Activated T-cell treated with anti-CD3 and anti-CD28 coated beads, Interleukin-2, amount 50 U/mL, for 24 hours (primary cell): Measurements from ENCODE around the gene TEX51.

Experiments used
- DNase-seq: peaks from one replicate; pipeline ENCODE4 v3.0.0-alpha.2; 2020
- H3K27ac Mint-ChIP-seq: 2 replicates; pipeline ENCODE4 v1.8.0; 2020; ENCODE audit warnings: mild to moderate bottlenecking, mixed read lengths
- H3K27me3 Mint-ChIP-seq: 2 replicates; pipeline ENCODE4 v1.8.0; 2020; ENCODE audit warnings: mixed read lengths
- H3K36me3 Mint-ChIP-seq: 2 replicates; pipeline ENCODE4 v1.8.0; 2020; ENCODE audit warnings: low read depth, mixed read lengths
- H3K4me1 Mint-ChIP-seq: 2 replicates; pipeline ENCODE4 v1.8.0; 2020; ENCODE audit warnings: low read depth, mixed read lengths
- H3K4me3 Mint-ChIP-seq: 2 replicates; pipeline ENCODE4 v1.8.0; 2020; ENCODE audit warnings: mild to moderate bottlenecking, moderate library complexity, mixed read lengths
- H3K9me3 Mint-ChIP-seq: 2 replicates; pipeline ENCODE4 v1.8.0; 2020; ENCODE audit warnings: mixed read lengths

The TEX51 gene

GRCh38 chr2:126883666-126884040, 15.0 kb upstream of the TEX51 start:
- Mint-ChIP-seq H3K9me3 (no peaks in the 10 kb centered on the region), H3K4me3 (no peak overlapping the region), H3K4me1 (peaks cover 6% of the 10 kb centered on the region), H3K36me3 (no peaks in the 10 kb centered on the region), H3K27ac (no peak overlapping the region), H3K27me3 (peaks cover 24% of the 10 kb centered on the region)
- DNase-seq: no peak

- DNase-seq: no peak
- Mint-ChIP-seq H3K27ac (no peak overlapping the region), H3K4me3 (no peak overlapping the region), H3K27me3 (peaks cover 26% of the 10 kb centered on the region), H3K36me3 (no peaks in the 10 kb centered on the region), H3K9me3 (no peaks in the 10 kb centered on the region), H3K4me1 (peaks cover 6% of the 10 kb centered on the region)
Measured at GRCh38 chr2:126884861-126885750, 13.6 kb upstream of the TEX51 start.

GRCh38 chr2:126885751-126886210, 12.9 kb upstream of the TEX51 start:
- H3K9me3 Mint-ChIP-seq: no peaks in the 10 kb centered on the region
- H3K27ac Mint-ChIP-seq: no peak overlapping the region
- peaks cover 6% of the 10 kb centered on the region for H3K4me1 Mint-ChIP-seq
- H3K4me3 Mint-ChIP-seq: no peak overlapping the region
- no peak for DNase-seq
- peaks cover 26% of the 10 kb centered on the region for H3K27me3 Mint-ChIP-seq
- no peaks in the 10 kb centered on the region for H3K36me3 Mint-ChIP-seq

DNA sequence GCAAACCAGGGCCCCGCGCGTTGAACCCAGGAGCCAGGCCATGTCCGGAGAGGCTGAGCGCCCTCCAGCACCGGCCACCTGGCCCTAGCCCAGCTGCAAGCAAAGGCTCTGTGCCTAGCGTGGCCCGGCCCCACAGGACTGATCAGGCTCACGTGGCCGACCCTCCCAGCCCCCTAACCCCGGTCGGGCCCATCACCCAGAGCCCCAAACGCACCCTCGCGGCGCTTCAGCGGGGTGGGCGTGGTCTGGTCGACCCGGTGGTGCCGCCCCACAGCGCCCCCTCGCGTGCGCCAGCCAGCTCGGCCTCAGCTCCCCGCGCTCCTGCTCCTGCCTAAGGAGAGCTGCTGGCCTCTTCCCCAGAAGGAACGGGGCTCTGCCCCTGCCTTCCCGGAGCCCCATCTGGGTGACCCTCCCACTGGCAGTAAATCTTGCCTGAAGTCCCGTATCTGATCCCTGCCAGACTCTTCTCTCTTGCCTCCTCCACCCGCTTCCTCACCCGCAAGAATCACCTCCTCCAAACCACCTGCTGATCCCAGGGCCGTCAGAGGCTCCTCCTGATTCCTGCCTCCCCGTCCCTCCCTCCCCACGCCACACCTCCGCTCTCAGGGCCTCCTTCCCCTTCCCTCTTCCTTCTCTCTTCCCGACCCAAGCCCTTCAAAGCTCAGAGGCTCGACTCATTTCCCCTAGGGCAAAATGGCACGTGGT, 12.3 kb upstream of the TEX51 start:
- peaks cover 26% of the 10 kb centered on the region for H3K27me3 Mint-ChIP-seq
- H3K36me3 Mint-ChIP-seq: no peaks in the 10 kb centered on the region
- peaks cover 6% of the 10 kb centered on the region for H3K4me1 Mint-ChIP-seq
- H3K9me3 Mint-ChIP-seq: no peaks in the 10 kb centered on the region
- H3K4me3 Mint-ChIP-seq: no peak overlapping the region
- no peak overlapping the region for H3K27ac Mint-ChIP-seq
- peak; percentile 68 for DNase-seq

DNA sequence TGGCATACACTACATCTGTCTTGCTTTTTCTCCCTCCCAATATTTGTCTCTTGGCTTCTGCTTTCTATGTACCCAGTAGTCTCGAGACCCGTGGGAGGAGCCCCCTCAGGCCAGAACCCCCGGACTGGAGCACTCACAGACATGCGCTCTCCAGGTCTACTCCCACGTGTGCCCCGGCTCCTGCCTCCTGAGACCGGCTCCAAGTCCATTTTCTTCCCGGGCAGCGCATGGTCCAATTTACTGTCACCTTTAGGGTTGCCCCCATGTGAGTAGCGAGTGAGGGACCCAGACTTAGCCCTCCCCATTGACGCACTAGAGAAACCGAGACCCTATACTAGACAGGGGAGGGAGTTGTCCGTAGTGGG, 11.8 kb upstream of the TEX51 start:
- peaks cover 6% of the 10 kb centered on the region for H3K4me1 Mint-ChIP-seq
- H3K27me3 Mint-ChIP-seq: peaks cover 26% of the 10 kb centered on the region
- no peak overlapping the region for H3K4me3 Mint-ChIP-seq
- H3K27ac Mint-ChIP-seq: no peak overlapping the region
- no peak for DNase-seq
- H3K9me3 Mint-ChIP-seq: no peaks in the 10 kb centered on the region
- H3K36me3 Mint-ChIP-seq: no peaks in the 10 kb centered on the region

- H3K27me3 Mint-ChIP-seq: peaks cover 26% of the 10 kb centered on the region
- no peak overlapping the region for H3K4me3 Mint-ChIP-seq
- no peak overlapping the region for H3K27ac Mint-ChIP-seq
- no peak for DNase-seq
- peaks cover 6% of the 10 kb centered on the region for H3K4me1 Mint-ChIP-seq
- H3K9me3 Mint-ChIP-seq: no peaks in the 10 kb centered on the region
- no peaks in the 10 kb centered on the region for H3K36me3 Mint-ChIP-seq
Measured at GRCh38 chr2:126887506-126887905, 11.2 kb upstream of the TEX51 start.

DNA sequence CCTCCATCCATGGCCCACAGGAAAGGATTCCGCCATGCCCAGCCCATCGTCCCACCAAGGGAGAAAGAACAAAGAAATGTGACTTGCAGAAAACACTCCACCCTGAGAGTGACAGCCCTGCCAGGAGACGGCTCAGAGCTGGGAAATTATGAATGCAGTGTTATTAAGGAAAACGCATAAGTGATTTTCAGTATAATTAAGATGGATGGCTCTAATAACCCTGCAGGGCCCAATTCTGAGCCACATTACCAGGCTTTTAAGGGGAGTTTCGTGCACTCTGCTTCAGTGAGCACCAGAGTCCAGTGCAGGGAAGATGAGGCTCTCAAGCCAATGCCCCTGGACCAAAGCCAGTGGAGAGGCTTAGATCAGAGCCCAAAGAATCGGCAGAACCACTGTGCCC, 10.6 kb upstream of the TEX51 start:
- no peak overlapping the region for H3K27ac Mint-ChIP-seq
- peaks cover 26% of the 10 kb centered on the region for H3K27me3 Mint-ChIP-seq
- no peaks in the 10 kb centered on the region for H3K36me3 Mint-ChIP-seq
- no peaks in the 10 kb centered on the region for H3K9me3 Mint-ChIP-seq
- H3K4me3 Mint-ChIP-seq: no peak overlapping the region
- no peak for DNase-seq
- H3K4me1 Mint-ChIP-seq: peaks cover 6% of the 10 kb centered on the region

GRCh38 chr2:126889071-126889470, 9.6 kb upstream of the TEX51 start:
- H3K4me1 Mint-ChIP-seq: peaks cover 6% of the 10 kb centered on the region
- H3K27ac Mint-ChIP-seq: no peak overlapping the region
- no peaks in the 10 kb centered on the region for H3K9me3 Mint-ChIP-seq
- peaks cover 26% of the 10 kb centered on the region for H3K27me3 Mint-ChIP-seq
- no peaks in the 10 kb centered on the region for H3K36me3 Mint-ChIP-seq
- DNase-seq: no peak
- H3K4me3 Mint-ChIP-seq: no peak overlapping the region

DNA sequence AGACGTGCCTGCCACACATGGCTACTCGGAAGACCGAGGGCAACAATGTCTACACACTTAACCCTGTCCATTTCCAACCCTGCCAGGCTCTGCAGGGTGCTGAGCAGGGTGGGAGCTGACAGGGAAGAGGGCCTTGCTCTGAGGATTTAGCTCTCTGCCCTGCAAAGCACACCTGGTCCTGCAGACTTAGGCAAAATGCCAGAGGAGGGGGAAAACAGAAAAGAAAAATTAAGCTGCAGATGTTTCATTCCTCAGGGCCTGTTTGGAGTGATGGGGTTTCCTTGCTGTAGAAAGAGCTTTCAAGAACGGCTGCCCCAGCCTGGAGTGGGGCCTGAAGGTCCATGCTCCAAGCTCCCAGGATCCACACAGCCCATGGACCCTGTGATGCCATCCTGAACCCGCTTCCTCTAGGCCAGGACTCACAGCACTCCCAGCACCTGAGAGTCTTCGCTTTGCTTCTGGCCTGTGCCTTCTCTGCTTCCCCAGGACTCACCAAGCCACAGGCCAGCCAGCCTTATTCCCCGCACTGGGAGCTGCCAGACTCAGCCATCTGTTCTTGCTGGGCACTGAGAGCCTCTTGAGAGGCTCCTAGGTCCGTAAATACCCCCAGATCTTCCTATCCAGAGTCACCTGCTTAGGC, 9.1 kb upstream of the TEX51 start:
- Mint-ChIP-seq H3K27me3 (peaks cover 26% of the 10 kb centered on the region), H3K4me3 (no peak overlapping the region), H3K4me1 (peaks cover 6% of the 10 kb centered on the region), H3K9me3 (no peaks in the 10 kb centered on the region), H3K36me3 (no peaks in the 10 kb centered on the region), H3K27ac (no peak overlapping the region)
- no peak for DNase-seq

DNA sequence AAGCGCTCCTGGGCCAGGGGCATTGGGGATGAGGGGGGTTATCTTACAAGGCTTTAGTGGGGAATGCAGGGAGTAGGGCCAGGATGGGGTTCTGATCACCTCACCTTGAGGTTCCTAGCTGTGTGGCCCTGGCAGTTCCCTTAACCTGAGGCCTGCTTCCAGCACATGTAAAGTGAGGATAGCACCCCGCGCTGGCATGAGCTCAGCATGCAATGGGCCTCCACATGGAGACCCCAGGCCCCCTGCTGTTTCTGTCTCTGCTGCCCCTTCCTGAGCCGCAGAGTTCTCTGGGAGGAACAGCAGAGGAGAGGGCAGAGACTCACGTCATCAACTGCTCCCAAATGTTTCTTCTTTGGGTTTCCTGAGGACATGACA, 8.6 kb upstream of the TEX51 start:
- no peaks in the 10 kb centered on the region for H3K9me3 Mint-ChIP-seq
- H3K27me3 Mint-ChIP-seq: peaks cover 26% of the 10 kb centered on the region
- no peak for DNase-seq
- H3K4me3 Mint-ChIP-seq: no peak overlapping the region
- no peak overlapping the region for H3K27ac Mint-ChIP-seq
- no peaks in the 10 kb centered on the region for H3K36me3 Mint-ChIP-seq
- peaks cover 6% of the 10 kb centered on the region for H3K4me1 Mint-ChIP-seq

DNA sequence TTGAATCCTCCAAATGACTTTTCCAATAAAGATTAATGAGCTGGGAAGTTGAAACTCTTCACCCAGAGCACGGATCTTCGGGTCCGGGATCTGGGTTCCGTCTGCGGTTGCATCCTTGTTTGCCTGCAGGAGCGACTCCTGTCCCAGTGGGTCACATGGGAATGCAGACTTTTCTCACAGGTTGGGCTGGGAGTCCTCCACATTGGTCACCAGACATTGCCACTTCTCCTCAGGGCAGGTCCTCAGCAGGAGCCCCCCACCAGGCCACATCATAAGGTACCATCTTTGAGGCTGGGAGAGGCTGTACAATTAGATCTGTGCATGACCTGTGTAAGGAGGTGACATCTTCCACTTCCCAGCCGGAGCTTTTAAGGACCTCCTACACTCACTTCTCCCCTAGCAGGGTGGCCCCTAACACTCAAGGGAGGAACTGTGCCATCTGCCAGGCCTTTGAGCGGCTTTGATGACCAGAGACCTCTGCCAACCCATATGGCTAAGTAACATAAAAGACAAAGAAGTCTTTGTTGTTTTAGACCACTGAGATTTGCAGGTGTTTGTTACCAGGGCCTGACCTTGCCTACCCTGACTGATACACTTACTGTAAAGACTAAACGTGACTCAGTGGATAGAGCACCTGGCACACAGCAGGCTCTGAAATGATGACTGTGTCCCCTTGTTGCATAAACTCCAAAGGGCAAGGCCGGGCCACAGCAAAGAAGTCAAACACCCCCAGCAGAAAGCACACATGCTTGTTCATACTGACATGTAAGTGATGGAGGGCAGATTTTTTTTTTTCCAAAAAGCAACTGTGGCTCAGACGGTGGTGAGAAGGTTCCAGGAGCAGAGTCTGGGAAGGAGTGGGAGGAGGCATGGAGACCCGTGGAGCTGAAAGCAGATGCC, 7.9 kb upstream of the TEX51 start:
- no peak for DNase-seq
- Mint-ChIP-seq H3K36me3 (no peaks in the 10 kb centered on the region), H3K9me3 (no peaks in the 10 kb centered on the region), H3K4me3 (no peak overlapping the region), H3K4me1 (peaks cover 6% of the 10 kb centered on the region), H3K27ac (no peak overlapping the region), H3K27me3 (peaks cover 26% of the 10 kb centered on the region)

- H3K36me3 Mint-ChIP-seq: no peaks in the 10 kb centered on the region
- no peak overlapping the region for H3K4me3 Mint-ChIP-seq
- H3K4me1 Mint-ChIP-seq: peaks cover 2% of the 10 kb centered on the region
- H3K9me3 Mint-ChIP-seq: no peaks in the 10 kb centered on the region
- no peak for DNase-seq
- H3K27me3 Mint-ChIP-seq: peaks cover 20% of the 10 kb centered on the region
- no peak overlapping the region for H3K27ac Mint-ChIP-seq
Measured at GRCh38 chr2:126891681-126892500, 6.8 kb upstream of the TEX51 start.

- Mint-ChIP-seq H3K27me3 (peaks cover 7% of the 10 kb centered on the region), H3K36me3 (no peaks in the 10 kb centered on the region), H3K27ac (no peak overlapping the region), H3K4me1 (no peaks in the 10 kb centered on the region), H3K9me3 (no peaks in the 10 kb centered on the region), H3K4me3 (no peak overlapping the region)
- no peak for DNase-seq
Measured at GRCh38 chr2:126893153-126893552, 5.5 kb upstream of the TEX51 start.
